Uterus (tissue), 2 donors: ENCODE measurements around the gene GPR158.

Experiments used
- POLR2A ChIP-seq, 2 donors: fragments of 450-650 bp; IDR thresholded peaks; one replicate each; pipeline ENCODE4 v1.6.1; 2016; ENCODE audit warnings: antibody characterized with exemption in 2 of 2, mild to moderate bottlenecking in 1 of 2, moderate library complexity in 1 of 2
- TF ChIP-seq, protein P1 (sequence below), 4 experiments: fragments of 200-600 bp in 2 of 4; fragments of 450-650 bp in 2 of 4; sonication (generic) in 2 of 4; IDR thresholded peaks; one replicate each; pipeline ENCODE4 v1.5.1; 2016 to 2019; ENCODE audit warnings: antibody characterized with exemption in 4 of 4, mild to moderate bottlenecking in 2 of 4, moderate library complexity in 1 of 4

GRCh38 chr10:25383686-25384085, 208.9 kb downstream of the GPR158 start:
- TF ChIP-seq, protein P1, sequence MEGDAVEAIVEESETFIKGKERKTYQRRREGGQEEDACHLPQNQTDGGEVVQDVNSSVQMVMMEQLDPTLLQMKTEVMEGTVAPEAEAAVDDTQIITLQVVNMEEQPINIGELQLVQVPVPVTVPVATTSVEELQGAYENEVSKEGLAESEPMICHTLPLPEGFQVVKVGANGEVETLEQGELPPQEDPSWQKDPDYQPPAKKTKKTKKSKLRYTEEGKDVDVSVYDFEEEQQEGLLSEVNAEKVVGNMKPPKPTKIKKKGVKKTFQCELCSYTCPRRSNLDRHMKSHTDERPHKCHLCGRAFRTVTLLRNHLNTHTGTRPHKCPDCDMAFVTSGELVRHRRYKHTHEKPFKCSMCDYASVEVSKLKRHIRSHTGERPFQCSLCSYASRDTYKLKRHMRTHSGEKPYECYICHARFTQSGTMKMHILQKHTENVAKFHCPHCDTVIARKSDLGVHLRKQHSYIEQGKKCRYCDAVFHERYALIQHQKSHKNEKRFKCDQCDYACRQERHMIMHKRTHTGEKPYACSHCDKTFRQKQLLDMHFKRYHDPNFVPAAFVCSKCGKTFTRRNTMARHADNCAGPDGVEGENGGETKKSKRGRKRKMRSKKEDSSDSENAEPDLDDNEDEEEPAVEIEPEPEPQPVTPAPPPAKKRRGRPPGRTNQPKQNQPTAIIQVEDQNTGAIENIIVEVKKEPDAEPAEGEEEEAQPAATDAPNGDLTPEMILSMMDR (IDR thresholded peaks at IDR 0.05), result no peak
- no peak for TF ChIP-seq POLR2A (IDR thresholded peaks at IDR 0.05)
